Mucosa of rectum (tissue), 2 donors: ENCODE results near the gene ZNF232.

Experiments used
- H3K27ac ChIP-seq, 2 donors: one replicate each; pipeline ENCODE4 v1.7.0; 2013; ENCODE audit warnings: inconsistent platforms in 2 of 2, low read depth in 2 of 2, low read length in 2 of 2
- H3K27me3 ChIP-seq, 2 donors: one replicate each; pipeline ENCODE4 v1.7.0; 2013; ENCODE audit warnings: low read length in 2 of 2; ENCODE audit not compliant: control insufficient read depth in 2 of 2, insufficient read depth in 2 of 2
- H3K36me3 ChIP-seq, 2 donors: one replicate each; pipeline ENCODE4 v1.7.0; 2013; ENCODE audit warnings: low read length in 2 of 2; ENCODE audit not compliant: control insufficient read depth in 2 of 2, insufficient read depth in 2 of 2
- H3K4me1 ChIP-seq, 2 donors: one replicate each; pipeline ENCODE4 v1.7.0; 2013; ENCODE audit warnings: low read length in 2 of 2, mild to moderate bottlenecking in 1 of 2; ENCODE audit not compliant: control insufficient read depth in 2 of 2, insufficient read depth in 2 of 2
- H3K4me3 ChIP-seq, 2 donors: one replicate each; pipeline ENCODE4 v1.7.0; 2013; ENCODE audit warnings: low read length in 2 of 2
- H3K9ac ChIP-seq, 2 donors: one replicate each; pipeline ENCODE4 v1.7.0; 2013; ENCODE audit warnings: low read length in 2 of 2, low read depth in 1 of 2, mild to moderate bottlenecking in 1 of 2
- H3K9me3 ChIP-seq, 2 donors: one replicate each; pipeline ENCODE4 v1.7.0; 2013; ENCODE audit warnings: low read length in 2 of 2; ENCODE audit not compliant: control insufficient read depth in 2 of 2
- donor health status: healthy.
- donor health status: Normal muscosa, but diverticular disease.

The ZNF232 gene

DNA sequence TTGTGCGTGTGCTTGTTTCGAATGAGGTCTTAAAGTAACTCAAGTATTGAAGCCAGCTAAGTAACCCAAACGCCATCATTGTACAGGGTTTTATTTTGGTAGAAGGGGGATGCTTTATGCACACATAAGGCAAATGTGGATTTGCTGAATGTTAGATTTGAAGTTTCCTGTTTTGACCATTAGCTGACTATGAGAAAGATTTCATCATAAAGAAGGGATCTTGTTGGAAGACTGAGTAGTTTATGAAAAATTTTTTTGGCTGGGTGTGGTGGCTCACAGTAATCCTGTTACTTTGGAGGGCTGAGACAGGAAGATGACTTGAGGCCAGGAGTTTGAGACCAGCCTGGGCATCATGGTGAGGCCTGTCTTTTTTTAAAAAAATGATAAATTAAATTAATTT, 43.4 kb downstream of the ZNF232 start:
- no peaks in the 10 kb centered on the region for H3K9me3 ChIP-seq
- H3K27me3 ChIP-seq = no peaks in the 10 kb centered on the region
- H3K4me1 ChIP-seq = no peaks in the 10 kb centered on the region
- H3K27ac ChIP-seq = no peak overlapping the region
- no peak overlapping the region for H3K4me3 ChIP-seq
- H3K9ac ChIP-seq = no peak overlapping the region
- no peaks in the 10 kb centered on the region for H3K36me3 ChIP-seq

- Histone ChIP-seq H3K9ac (no peak overlapping the region), H3K9me3 (no peaks in the 10 kb centered on the region), H3K27ac (no peak overlapping the region), H3K4me1 (no peaks in the 10 kb centered on the region), H3K4me3 (no peak overlapping the region), H3K36me3 (no peaks in the 10 kb centered on the region), H3K27me3 (no peaks in the 10 kb centered on the region)
Observed at GRCh38 chr17:5065227-5065744, 46.4 kb downstream of the ZNF232 start.
